ENCODE results near the gene GOLGA6L10.
"Not testable (repeated sequence)": the region's sequence is repeated elsewhere in the genome, so short reads cannot be mapped to it uniquely, and the experiment has no call there.

Gene GOLGA6L10

GRCh38 chr15:82343851-82344250 lies 5.4 kb downstream of the GOLGA6L10 start:
- DNase-seq (ENCODE audit: low read depth) = not testable (repeated sequence)

- DNase-seq (ENCODE audit: low read depth) = not testable (repeated sequence)
These were observed 6.5 kb downstream of the GOLGA6L10 start for GRCh38 chr15:82342632-82343374.

- DNase-seq (ENCODE audit: low read depth) = not testable (repeated sequence)
These were observed 10.7 kb downstream of the GOLGA6L10 start for GRCh38 chr15:82338573-82338972.

- not testable (repeated sequence) for DNase-seq (ENCODE audit: low read depth)
These were observed 11.2 kb downstream of the GOLGA6L10 start for GRCh38 chr15:82338053-82338452.

GRCh38 chr15:82337051-82337450 lies 12.2 kb downstream of the GOLGA6L10 start:
- DNase-seq (ENCODE audit: low read depth) = not testable (repeated sequence)

GRCh38 chr15:82336180-82336647 lies 13.1 kb downstream of the GOLGA6L10 start:
- DNase-seq (ENCODE audit: low read depth) = not testable (repeated sequence)

- DNase-seq (ENCODE audit: low read depth) = not testable (repeated sequence)
These were observed 14.3 kb downstream of the GOLGA6L10 start for GRCh38 chr15:82335006-82335405.

GRCh38 chr15:82334554-82334932 lies 14.7 kb downstream of the GOLGA6L10 start:
- DNase-seq (ENCODE audit: low read depth) = not testable (repeated sequence)

GRCh38 chr15:82333603-82334553 lies 15.4 kb downstream of the GOLGA6L10 start:
- DNase-seq (ENCODE audit: low read depth) = not testable (repeated sequence)

- not testable (repeated sequence) for DNase-seq (ENCODE audit: low read depth)
These were observed 16.3 kb downstream of the GOLGA6L10 start for GRCh38 chr15:82332711-82333602.

GRCh38 chr15:82331576-82332304 lies 17.5 kb downstream of the GOLGA6L10 start:
- DNase-seq (ENCODE audit: low read depth) = not testable (repeated sequence)

- not testable (repeated sequence) for DNase-seq (ENCODE audit: low read depth)
These were observed 18.4 kb downstream of the GOLGA6L10 start for GRCh38 chr15:82330921-82331320.

GRCh38 chr15:82329039-82329438 lies 20.2 kb downstream of the GOLGA6L10 start:
- not testable (repeated sequence) for DNase-seq (ENCODE audit: low read depth)

- DNase-seq (ENCODE audit: low read depth) = not testable (repeated sequence)
These were observed 21.9 kb downstream of the GOLGA6L10 start for GRCh38 chr15:82327372-82327771.

GRCh38 chr15:82326896-82327295 lies 22.4 kb downstream of the GOLGA6L10 start:
- DNase-seq (ENCODE audit: low read depth) = not testable (repeated sequence)

- not testable (repeated sequence) for DNase-seq (ENCODE audit: low read depth)
These were observed 23.6 kb downstream of the GOLGA6L10 start for GRCh38 chr15:82325646-82326045.

GRCh38 chr15:82324831-82325230 lies 24.4 kb downstream of the GOLGA6L10 start:
- not testable (repeated sequence) for DNase-seq (ENCODE audit: low read depth)

GRCh38 chr15:82322488-82322887 lies 26.8 kb downstream of the GOLGA6L10 start:
- DNase-seq (ENCODE audit: low read depth) = not testable (repeated sequence)

- DNase-seq (ENCODE audit: low read depth) = not testable (repeated sequence)
These were observed 28.4 kb downstream of the GOLGA6L10 start for GRCh38 chr15:82320861-82321260.

- not testable (repeated sequence) for DNase-seq (ENCODE audit: low read depth)
These were observed 29.6 kb downstream of the GOLGA6L10 start for GRCh38 chr15:82319522-82320278.

Measured in activated T-helper 1 cell treated with Interleukin-2 at 50 U/mL for 16 hours (primary cell).